Liver (tissue), 3 donors: ENCODE data around the gene RAB4B.
"Not testable (repeated sequence)": the region's sequence is repeated elsewhere in the genome, so short reads cannot be mapped to it uniquely, and the experiment has no call there.

ENCODE experiments used
- FOXA1 ChIP-seq: IDR thresholded peaks from 2 replicates; pipeline ENCODE4 v1.6.1; 2016; ENCODE audit warnings: antibody characterized with exemption
- HNF4A ChIP-seq, 2 donors: conservative IDR thresholded peaks; 2 replicates each; pipeline ENCODE4 v1.6.1; 2016; ENCODE audit warnings: antibody characterized with exemption in 2 of 2, mild to moderate bottlenecking in 2 of 2
- HNF4G ChIP-seq: IDR thresholded peaks from 2 replicates; pipeline ENCODE4 v1.6.1; 2016; ENCODE audit warnings: antibody characterized with exemption
- JUND ChIP-seq, 2 donors: IDR thresholded peaks; 2 replicates each; pipeline ENCODE4 v1.6.1; 2016; ENCODE audit warnings: antibody characterized with exemption in 2 of 2
- RAD21 ChIP-seq, 2 donors: IDR thresholded peaks; 2 replicates each; pipeline ENCODE4 v1.6.1; 2016; ENCODE audit warnings: antibody characterized with exemption in 2 of 2, mild to moderate bottlenecking in 2 of 2
- RXRA ChIP-seq, 2 donors: IDR thresholded peaks; 2 replicates each; pipeline ENCODE4 v1.6.1; 2017 to 2018; ENCODE audit warnings: antibody characterized with exemption in 2 of 2, mild to moderate bottlenecking in 1 of 2
- TAF1 ChIP-seq: conservative IDR thresholded peaks from 2 replicates; pipeline ENCODE4 v1.6.1; 2016; ENCODE audit warnings: antibody characterized with exemption, mild to moderate bottlenecking
- YY1 ChIP-seq: IDR thresholded peaks from 2 replicates; pipeline ENCODE4 v1.6.1; 2016; ENCODE audit warnings: antibody characterized with exemption, mild to moderate bottlenecking
- TF ChIP-seq, protein P1 (sequence below): fragments of 150-350 bp; IDR thresholded peaks from 2 replicates; pipeline ENCODE4 v1.5.1; 2017; ENCODE audit warnings: improper control_type of control experiment, low read depth, low read length; ENCODE audit not compliant: missing input control
- TF ChIP-seq, protein P2 (sequence below): IDR thresholded peaks from 2 replicates; pipeline ENCODE4 v1.6.1; 2016; ENCODE audit warnings: antibody characterized with exemption
- TF ChIP-seq, protein P3 (sequence below): IDR thresholded peaks from 2 replicates; pipeline ENCODE4 v1.6.1; 2016; ENCODE audit warnings: antibody characterized with exemption
- TF ChIP-seq, protein P4 (sequence below): IDR thresholded peaks from 2 replicates; pipeline ENCODE4 v1.6.1; 2016; ENCODE audit warnings: antibody characterized with exemption
- TF ChIP-seq, protein P5 (sequence below): IDR thresholded peaks from 2 replicates; pipeline ENCODE4 v1.6.1; 2016; ENCODE audit warnings: antibody characterized with exemption, mild to moderate bottlenecking
- donor health status: healthy.
- donor health status: healthy.

DNA sequence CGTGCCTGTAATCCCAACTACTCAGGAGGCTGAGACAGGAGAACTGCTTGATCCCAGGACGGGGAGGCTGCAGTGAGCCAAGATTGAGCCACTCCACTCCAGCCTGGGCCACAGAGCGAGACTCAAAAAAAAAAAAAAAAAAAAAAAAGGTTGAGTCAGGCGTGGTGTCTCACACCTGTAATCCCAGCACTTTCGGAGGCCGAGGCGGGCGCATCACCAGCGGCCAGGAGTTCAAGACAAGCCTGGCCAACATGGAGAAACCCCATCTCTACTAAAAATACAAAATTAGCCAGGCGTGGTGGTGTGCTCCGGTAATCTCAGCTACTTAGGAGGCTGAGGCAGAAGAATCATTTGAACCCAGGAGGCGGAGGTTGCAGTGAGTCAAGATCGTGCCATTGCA is 11.7 kb upstream of the RAB4B start:
- TF ChIP-seq, protein P1, sequence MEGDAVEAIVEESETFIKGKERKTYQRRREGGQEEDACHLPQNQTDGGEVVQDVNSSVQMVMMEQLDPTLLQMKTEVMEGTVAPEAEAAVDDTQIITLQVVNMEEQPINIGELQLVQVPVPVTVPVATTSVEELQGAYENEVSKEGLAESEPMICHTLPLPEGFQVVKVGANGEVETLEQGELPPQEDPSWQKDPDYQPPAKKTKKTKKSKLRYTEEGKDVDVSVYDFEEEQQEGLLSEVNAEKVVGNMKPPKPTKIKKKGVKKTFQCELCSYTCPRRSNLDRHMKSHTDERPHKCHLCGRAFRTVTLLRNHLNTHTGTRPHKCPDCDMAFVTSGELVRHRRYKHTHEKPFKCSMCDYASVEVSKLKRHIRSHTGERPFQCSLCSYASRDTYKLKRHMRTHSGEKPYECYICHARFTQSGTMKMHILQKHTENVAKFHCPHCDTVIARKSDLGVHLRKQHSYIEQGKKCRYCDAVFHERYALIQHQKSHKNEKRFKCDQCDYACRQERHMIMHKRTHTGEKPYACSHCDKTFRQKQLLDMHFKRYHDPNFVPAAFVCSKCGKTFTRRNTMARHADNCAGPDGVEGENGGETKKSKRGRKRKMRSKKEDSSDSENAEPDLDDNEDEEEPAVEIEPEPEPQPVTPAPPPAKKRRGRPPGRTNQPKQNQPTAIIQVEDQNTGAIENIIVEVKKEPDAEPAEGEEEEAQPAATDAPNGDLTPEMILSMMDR: not testable (repeated sequence)
- TF ChIP-seq, protein P2, sequence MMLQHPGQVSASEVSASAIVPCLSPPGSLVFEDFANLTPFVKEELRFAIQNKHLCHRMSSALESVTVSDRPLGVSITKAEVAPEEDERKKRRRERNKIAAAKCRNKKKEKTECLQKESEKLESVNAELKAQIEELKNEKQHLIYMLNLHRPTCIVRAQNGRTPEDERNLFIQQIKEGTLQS: not testable (repeated sequence)
- TF ChIP-seq, protein P3, sequence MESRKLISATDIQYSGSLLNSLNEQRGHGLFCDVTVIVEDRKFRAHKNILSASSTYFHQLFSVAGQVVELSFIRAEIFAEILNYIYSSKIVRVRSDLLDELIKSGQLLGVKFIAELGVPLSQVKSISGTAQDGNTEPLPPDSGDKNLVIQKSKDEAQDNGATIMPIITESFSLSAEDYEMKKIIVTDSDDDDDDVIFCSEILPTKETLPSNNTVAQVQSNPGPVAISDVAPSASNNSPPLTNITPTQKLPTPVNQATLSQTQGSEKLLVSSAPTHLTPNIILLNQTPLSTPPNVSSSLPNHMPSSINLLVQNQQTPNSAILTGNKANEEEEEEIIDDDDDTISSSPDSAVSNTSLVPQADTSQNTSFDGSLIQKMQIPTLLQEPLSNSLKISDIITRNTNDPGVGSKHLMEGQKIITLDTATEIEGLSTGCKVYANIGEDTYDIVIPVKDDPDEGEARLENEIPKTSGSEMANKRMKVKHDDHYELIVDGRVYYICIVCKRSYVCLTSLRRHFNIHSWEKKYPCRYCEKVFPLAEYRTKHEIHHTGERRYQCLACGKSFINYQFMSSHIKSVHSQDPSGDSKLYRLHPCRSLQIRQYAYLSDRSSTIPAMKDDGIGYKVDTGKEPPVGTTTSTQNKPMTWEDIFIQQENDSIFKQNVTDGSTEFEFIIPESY: not testable (repeated sequence)
- TF ChIP-seq, protein P4, sequence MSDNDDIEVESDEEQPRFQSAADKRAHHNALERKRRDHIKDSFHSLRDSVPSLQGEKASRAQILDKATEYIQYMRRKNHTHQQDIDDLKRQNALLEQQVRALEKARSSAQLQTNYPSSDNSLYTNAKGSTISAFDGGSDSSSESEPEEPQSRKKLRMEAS: not testable (repeated sequence)
- not testable (repeated sequence) for TF ChIP-seq TAF1; JUND (IDR thresholded peaks at IDR 0.05); HNF4A (conservative IDR thresholded peaks at IDR 0.05); RAD21 (IDR thresholded peaks at IDR 0.05); YY1; FOXA1; HNF4G; RXRA (IDR thresholded peaks at IDR 0.05)
- TF ChIP-seq, protein P5, sequence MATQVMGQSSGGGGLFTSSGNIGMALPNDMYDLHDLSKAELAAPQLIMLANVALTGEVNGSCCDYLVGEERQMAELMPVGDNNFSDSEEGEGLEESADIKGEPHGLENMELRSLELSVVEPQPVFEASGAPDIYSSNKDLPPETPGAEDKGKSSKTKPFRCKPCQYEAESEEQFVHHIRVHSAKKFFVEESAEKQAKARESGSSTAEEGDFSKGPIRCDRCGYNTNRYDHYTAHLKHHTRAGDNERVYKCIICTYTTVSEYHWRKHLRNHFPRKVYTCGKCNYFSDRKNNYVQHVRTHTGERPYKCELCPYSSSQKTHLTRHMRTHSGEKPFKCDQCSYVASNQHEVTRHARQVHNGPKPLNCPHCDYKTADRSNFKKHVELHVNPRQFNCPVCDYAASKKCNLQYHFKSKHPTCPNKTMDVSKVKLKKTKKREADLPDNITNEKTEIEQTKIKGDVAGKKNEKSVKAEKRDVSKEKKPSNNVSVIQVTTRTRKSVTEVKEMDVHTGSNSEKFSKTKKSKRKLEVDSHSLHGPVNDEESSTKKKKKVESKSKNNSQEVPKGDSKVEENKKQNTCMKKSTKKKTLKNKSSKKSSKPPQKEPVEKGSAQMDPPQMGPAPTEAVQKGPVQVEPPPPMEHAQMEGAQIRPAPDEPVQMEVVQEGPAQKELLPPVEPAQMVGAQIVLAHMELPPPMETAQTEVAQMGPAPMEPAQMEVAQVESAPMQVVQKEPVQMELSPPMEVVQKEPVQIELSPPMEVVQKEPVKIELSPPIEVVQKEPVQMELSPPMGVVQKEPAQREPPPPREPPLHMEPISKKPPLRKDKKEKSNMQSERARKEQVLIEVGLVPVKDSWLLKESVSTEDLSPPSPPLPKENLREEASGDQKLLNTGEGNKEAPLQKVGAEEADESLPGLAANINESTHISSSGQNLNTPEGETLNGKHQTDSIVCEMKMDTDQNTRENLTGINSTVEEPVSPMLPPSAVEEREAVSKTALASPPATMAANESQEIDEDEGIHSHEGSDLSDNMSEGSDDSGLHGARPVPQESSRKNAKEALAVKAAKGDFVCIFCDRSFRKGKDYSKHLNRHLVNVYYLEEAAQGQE: not testable (repeated sequence)
